Measurements from ENCODE around the gene MYOF.

GRCh38 chr10:93420944-93421825 lies 60.9 kb downstream of the MYOF start:
- TF ChIP-seq CTCF (IDR thresholded peaks at IDR 0.05): no peak
- TF ChIP-seq POLR2A (IDR thresholded peaks at IDR 0.05): no peak
